Vagina (tissue), 2 donors: ENCODE results near the gene PRRG1.

ENCODE experiments used
- POLR2AphosphoS5 ChIP-seq, 2 donors: sonication (generic); formaldehyde crosslinking; IDR thresholded peaks; one replicate each; pipeline ENCODE4 v1.9.0; 2017; ENCODE audit warnings: antibody characterized with exemption in 2 of 2, mild to moderate bottlenecking in 2 of 2, low read depth in 1 of 2; ENCODE audit not compliant: insufficient read depth in 1 of 2
- TF ChIP-seq, protein P1 (sequence below), 3 experiments: fragments of 450-650 bp in 2 of 3; fragments of 200-600 bp in 1 of 3; sonication (generic) in 1 of 3; IDR thresholded peaks; one replicate each; pipeline ENCODE4 v1.5.1; 2017 to 2019; ENCODE audit warnings: antibody characterized with exemption in 3 of 3, mild to moderate bottlenecking in 2 of 3, moderate library complexity in 2 of 3

DNA sequence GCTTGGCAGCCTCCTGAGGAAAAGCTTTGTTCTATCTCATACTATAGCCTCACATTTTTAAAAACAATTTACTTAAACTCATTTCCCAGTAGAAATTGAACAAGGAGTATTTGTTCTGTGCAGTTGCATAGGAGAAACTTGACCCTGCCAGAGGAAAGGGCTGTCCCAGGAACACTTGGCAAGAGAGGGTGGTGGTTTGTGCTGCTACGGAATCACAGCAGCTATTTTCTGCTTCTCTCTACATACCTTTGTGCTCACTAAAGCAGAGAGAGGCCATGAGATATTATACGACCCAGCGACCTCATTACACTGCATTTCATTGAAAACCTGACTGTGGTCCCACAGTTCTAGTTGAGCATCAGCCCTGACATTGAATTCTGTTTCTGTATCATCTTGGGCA is 139.2 kb downstream of the PRRG1 start:
- TF ChIP-seq, protein P1, sequence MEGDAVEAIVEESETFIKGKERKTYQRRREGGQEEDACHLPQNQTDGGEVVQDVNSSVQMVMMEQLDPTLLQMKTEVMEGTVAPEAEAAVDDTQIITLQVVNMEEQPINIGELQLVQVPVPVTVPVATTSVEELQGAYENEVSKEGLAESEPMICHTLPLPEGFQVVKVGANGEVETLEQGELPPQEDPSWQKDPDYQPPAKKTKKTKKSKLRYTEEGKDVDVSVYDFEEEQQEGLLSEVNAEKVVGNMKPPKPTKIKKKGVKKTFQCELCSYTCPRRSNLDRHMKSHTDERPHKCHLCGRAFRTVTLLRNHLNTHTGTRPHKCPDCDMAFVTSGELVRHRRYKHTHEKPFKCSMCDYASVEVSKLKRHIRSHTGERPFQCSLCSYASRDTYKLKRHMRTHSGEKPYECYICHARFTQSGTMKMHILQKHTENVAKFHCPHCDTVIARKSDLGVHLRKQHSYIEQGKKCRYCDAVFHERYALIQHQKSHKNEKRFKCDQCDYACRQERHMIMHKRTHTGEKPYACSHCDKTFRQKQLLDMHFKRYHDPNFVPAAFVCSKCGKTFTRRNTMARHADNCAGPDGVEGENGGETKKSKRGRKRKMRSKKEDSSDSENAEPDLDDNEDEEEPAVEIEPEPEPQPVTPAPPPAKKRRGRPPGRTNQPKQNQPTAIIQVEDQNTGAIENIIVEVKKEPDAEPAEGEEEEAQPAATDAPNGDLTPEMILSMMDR (IDR thresholded peaks at IDR 0.05) = no peak
- TF ChIP-seq POLR2AphosphoS5 (IDR thresholded peaks at IDR 0.05; ENCODE audit: insufficient read depth in 1 of 2, low read depth in 1 of 2) = no peak
